Esophagus muscularis mucosa (tissue), 3 donors: ENCODE results near the gene LRRC4C.

Experiments
- POLR2AphosphoS5 ChIP-seq, 2 donors: sonication (generic); formaldehyde crosslinking; IDR thresholded peaks; one replicate each; pipeline ENCODE4 v1.6.1; 2017; ENCODE audit warnings: antibody characterized with exemption in 2 of 2
- TF ChIP-seq, protein P1 (sequence below), 3 experiments: fragments of 200-600 bp in 2 of 3; fragments of 450-650 bp in 1 of 3; sonication (generic) in 2 of 3; IDR thresholded peaks; one replicate each; pipeline ENCODE4 v1.5.1; 2017 to 2019; ENCODE audit warnings: antibody characterized with exemption in 3 of 3, mild to moderate bottlenecking in 2 of 3, moderate library complexity in 1 of 3

DNA sequence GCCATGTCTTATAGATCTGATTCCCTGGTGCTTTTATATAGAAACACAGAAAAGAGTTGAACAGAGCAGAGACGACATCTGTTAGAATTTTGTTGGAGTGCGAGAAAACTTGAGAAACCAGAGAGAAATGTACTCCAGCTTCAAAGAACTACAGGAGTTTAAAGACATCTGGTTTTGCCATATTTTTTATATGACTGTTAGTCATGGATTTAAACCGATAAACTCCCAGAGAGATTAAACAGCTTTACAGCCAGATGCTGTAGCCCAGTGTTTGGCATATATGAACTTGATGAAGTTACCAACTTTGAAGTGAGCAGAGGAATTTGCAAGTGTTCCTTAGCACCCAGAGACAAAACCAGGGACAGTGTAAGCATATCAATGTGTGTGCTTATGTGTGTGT, 1083.1 kb downstream of the LRRC4C start:
- TF ChIP-seq POLR2AphosphoS5 (IDR thresholded peaks at IDR 0.05), result no peak
- TF ChIP-seq, protein P1, sequence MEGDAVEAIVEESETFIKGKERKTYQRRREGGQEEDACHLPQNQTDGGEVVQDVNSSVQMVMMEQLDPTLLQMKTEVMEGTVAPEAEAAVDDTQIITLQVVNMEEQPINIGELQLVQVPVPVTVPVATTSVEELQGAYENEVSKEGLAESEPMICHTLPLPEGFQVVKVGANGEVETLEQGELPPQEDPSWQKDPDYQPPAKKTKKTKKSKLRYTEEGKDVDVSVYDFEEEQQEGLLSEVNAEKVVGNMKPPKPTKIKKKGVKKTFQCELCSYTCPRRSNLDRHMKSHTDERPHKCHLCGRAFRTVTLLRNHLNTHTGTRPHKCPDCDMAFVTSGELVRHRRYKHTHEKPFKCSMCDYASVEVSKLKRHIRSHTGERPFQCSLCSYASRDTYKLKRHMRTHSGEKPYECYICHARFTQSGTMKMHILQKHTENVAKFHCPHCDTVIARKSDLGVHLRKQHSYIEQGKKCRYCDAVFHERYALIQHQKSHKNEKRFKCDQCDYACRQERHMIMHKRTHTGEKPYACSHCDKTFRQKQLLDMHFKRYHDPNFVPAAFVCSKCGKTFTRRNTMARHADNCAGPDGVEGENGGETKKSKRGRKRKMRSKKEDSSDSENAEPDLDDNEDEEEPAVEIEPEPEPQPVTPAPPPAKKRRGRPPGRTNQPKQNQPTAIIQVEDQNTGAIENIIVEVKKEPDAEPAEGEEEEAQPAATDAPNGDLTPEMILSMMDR (IDR thresholded peaks at IDR 0.05), result no peak
